NCI-H1930 (cell line): ENCODE data around the gene SEMA3E.

Experiments used
- DNase-seq, 2 experiments: peaks; one replicate each; lab custom pipeline; 2025; lab: John Stamatoyannopoulos, UW

The SEMA3E gene

DNA sequence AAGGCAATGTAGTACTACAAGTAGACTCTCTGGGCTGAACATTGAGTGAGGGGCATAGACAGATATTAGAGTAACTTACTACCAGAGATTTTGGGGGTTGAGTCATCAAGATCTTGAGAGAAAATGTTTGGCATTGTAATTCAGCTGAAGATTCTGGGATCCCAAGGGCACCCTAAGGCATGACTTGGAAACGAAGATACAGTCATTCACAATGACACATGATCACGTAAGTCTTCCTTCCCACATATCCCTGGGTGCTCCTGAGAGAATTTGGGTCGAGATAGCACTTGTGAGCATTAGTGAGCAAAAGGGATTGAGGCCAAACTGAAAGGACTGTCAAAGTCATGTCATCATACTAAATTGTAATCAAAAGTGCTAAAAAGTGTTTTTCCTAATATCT is 293.8 kb downstream of the SEMA3E start:
- no peak for DNase-seq

GRCh38 chr7:83347945-83348444 is 300.9 kb downstream of the SEMA3E start:
- no peak for DNase-seq

DNA sequence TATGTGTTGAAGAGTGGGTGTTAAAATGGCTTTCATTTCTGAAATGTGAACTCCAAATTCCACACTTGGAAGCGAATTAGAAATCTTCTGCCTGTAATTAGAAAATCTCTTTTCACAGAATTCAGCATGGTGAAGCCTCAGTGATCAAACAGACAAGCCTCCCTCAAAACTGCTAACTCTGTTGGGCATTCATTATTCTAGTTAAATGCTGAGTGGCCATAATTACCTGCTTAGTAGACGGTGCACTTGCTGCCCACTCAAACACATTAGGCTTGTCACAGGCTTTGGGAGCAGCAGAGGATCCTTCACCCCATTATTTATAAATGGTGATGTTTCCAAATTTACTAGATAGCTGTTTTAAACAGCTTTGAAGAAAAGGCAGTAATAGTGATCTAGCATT is 309.0 kb downstream of the SEMA3E start:
- DNase-seq = no peak

DNA sequence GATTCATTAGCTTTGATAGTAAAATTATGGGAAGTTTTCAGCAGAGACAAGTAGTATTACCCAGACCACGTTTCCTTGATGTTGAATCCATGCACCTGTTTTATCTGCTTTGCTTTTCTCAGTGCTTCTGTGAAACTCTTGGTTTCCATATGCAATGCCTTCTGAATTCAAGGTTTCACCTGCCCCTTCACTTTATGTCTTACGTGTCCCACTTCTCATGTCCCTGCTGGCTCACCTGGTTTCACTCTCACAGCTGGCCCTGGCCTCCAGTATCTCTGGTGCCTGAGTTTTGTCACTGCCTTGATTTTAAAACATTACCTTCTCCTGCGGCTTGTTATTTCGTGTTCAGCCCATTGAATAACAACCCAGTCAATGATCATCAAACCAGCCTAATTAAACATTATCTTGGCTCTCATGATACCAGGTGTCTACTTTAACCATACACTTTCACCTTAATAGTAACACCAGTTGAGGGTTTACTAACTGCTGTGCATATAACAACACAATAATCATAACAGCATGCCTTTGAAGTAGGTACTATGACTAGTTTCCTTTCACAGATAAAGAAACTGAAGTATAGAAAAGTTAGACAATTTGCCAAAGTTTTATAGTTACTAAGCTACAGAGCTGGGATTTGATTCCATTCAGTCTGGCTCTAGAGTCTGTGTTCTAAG is 310.5 kb downstream of the SEMA3E start:
- DNase-seq = no peak

GRCh38 chr7:83337050-83337449 is 311.9 kb downstream of the SEMA3E start:
- no peak for DNase-seq

GRCh38 chr7:83326223-83326622 is 322.7 kb downstream of the SEMA3E start:
- DNase-seq = no peak

GRCh38 chr7:83325083-83325482 is 323.9 kb downstream of the SEMA3E start:
- DNase-seq = no peak

GRCh38 chr7:83324596-83324995 is 324.3 kb downstream of the SEMA3E start:
- DNase-seq = no peak

DNA sequence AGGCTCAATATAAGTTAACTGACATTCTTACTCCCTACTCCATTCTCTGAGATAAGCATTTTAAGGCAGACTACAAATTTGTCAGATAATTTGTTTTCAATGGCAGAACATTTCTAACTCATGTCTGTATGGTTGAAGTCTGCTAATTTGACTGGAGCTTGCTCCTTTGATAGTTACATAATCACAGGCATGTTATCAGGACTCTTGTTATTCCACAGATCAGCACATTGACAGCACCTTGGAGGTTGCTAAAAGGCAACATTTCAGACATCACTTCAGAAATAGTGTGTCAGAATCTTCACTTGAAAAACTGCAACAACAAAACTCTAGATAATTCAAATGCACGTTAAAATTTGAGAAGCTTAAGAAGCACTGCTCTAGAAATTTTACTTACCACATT is 327.9 kb downstream of the SEMA3E start:
- no peak for DNase-seq

- no peak for DNase-seq
These were observed 335.0 kb downstream of the SEMA3E start for GRCh38 chr7:83313931-83314330.
